ENCODE data around the gene C8B. TPM values are rescaled to one million over a fixed set of nuclear protein-coding genes. Genes with fewer than 3 reads are reported as not detected.

C8B gene
- total and polyA plus RNA-seq, 2 experiments from 2014 or later = not detected

GRCh38 chr1:56992318-56993125 is 26.7 kb upstream of the C8B start:
- no peak overlapping the region for H2AFZ ChIP-seq
- H3K4me1 ChIP-seq (ENCODE audit: insufficient read depth) = peaks cover 12% of the 10 kb centered on the region; the same call in 1 of the 2 replicates
- Mint-ChIP-seq H3K27ac (no peak overlapping the region), H3K27me3 (ENCODE audit: insufficient read depth, low read depth, poor library complexity) (no peaks in the 10 kb centered on the region), H3K36me3 (ENCODE audit: low read depth) (no peaks in the 10 kb centered on the region), H3K9me3 (no peaks in the 10 kb centered on the region), H3K4me3 (no peak overlapping the region), H3K4me1 (peaks cover 13% of the 10 kb centered on the region)
- no peak overlapping the region for H3K4me2 ChIP-seq
- ATAC-seq (no peak), DNase-seq (ENCODE audit: low spot score) (no peak)
- no peaks in the 10 kb centered on the region for H3F3A ChIP-seq (replicated peaks; ENCODE audit: low read depth)
- no peaks in the 10 kb centered on the region for H3K27me3 ChIP-seq (ENCODE audit: insufficient read depth)
- no peaks in the 10 kb centered on the region for H4K20me1 ChIP-seq (replicated peaks; ENCODE audit: insufficient read depth)
- H3K79me2 ChIP-seq (replicated peaks; ENCODE audit: insufficient read depth) = no peaks in the 10 kb centered on the region
- TF ChIP-seq JUNB (IDR thresholded peaks at IDR 0.05; ENCODE audit: unreplicated experiment) = no peak
- TF ChIP-seq ZNF462 (CRISPR knock-in tag; IDR thresholded peaks at IDR 0.05) = no peak
- TF ChIP-seq REST (IDR thresholded peaks at IDR 0.05; ENCODE audit: unreplicated experiment) = no peak
- no peak for TF ChIP-seq CTCF (conservative IDR thresholded peaks at IDR 0.05; ENCODE audit: low read depth in 2 of 2)
- TF ChIP-seq POLR2AphosphoS5 (IDR thresholded peaks at IDR 0.05; ENCODE audit: low read depth) = no peak
- TF ChIP-seq STAT1 (IDR thresholded peaks at IDR 0.05; ENCODE audit: unreplicated experiment) = no peak
- no peak for TF ChIP-seq NANOG (IDR thresholded peaks at IDR 0.05; ENCODE audit: borderline replicate concordance)
- TF ChIP-seq ZNF331 (CRISPR knock-in tag; IDR thresholded peaks at IDR 0.05; ENCODE audit: low read depth) = no peak
- no peaks in the 10 kb centered on the region for H3K36me3 ChIP-seq (ENCODE audit: insufficient read depth)
- H3K4me3 ChIP-seq = no peak overlapping the region
- no peak overlapping the region for H3K27ac ChIP-seq (ENCODE audit: low read depth)
- no peaks in the 10 kb centered on the region for H3K9me2 ChIP-seq (ENCODE audit: insufficient read depth)

Data from GM23338 (cell line).